K562 (cell line): ENCODE measurements around the gene CLDN7. TPM values are rescaled to one million over a fixed set of nuclear protein-coding genes. Genes with fewer than 3 reads are reported as not detected.
A peak's percentile ranks its signal among the peaks of the same experiment; 100 is the strongest.

Source experiments
- ARID4B ChIP-seq: sonication (generic); formaldehyde crosslinking; IDR thresholded peaks from 2 replicates; pipeline ENCODE4 v1.8.0; 2022; ENCODE audit warnings: mild to moderate bottlenecking, missing genetic modification reagents
- ATF4 ChIP-seq: fragments of 450-650 bp; formaldehyde crosslinking; IDR thresholded peaks from 2 replicates; pipeline ENCODE4 v1.4.0; 2022; ENCODE audit warnings: mild to moderate bottlenecking, moderate library complexity
- HNRNPK ChIP-seq: fragments of 200-400 bp; formaldehyde crosslinking; IDR thresholded peaks from one replicate; pipeline ENCODE4 v1.6.1; 2018; ENCODE audit warnings: mild to moderate bottlenecking, low read depth, low read length; ENCODE audit not compliant: poor library complexity, severe bottlenecking
- TAF1 ChIP-seq: IDR thresholded peaks from 2 replicates; pipeline ENCODE4 v1.6.1; 2011; ENCODE audit warnings: mild to moderate bottlenecking, low read length, moderate library complexity; ENCODE audit not compliant: insufficient read depth, control insufficient read depth, severe bottlenecking; ENCODE audit errors: extremely low read depth
- ZBTB1 ChIP-seq: sonication (generic); formaldehyde crosslinking; IDR thresholded peaks from 2 replicates; pipeline ENCODE4 v1.8.1; 2023; ENCODE audit warnings: missing genetic modification reagents, low read depth, mild to moderate bottlenecking, borderline replicate concordance
- ZBTB43 ChIP-seq: sonication (generic); formaldehyde crosslinking; IDR thresholded peaks from 2 replicates; pipeline ENCODE4 v1.8.0; 2023; ENCODE audit warnings: mild to moderate bottlenecking, missing genetic modification reagents
- ZNF764 ChIP-seq: fragments of 250-450 bp; sonication (Bioruptor Pico); IDR thresholded peaks from 2 replicates; pipeline ENCODE4 v1.4.0; 2020; ENCODE audit warnings: low read depth, mild to moderate bottlenecking, moderate library complexity
- ZNF766 ChIP-seq: fragments of 200-800 bp; sonication (Bioruptor generic); conservative IDR thresholded peaks from 2 replicates; pipeline ENCODE4 v1.6.1; 2016; ENCODE audit warnings: missing genetic modification characterization, missing compliant biosample characterization
- polyA plus RNA-seq, 8 experiments: library from polyadenylated mRNA; depleted of rRNA in 4 of 8; stranded (reverse) in 5 of 8; unstranded in 3 of 8; fragments of >200 nt; fragmentation: Nextera tagmentation in 2 of 8; fragmentation: Illumina TruSeq in 1 of 8; extraction: Ambion mirVana in 2 of 8; extraction: Trizol in 1 of 8; gene quantifications; 2 replicates each; pipeline versions ENCODE4 v1.2.1 to v1.2.3, GENCODE V29; 2011 to 2014; ENCODE audit warnings: inconsistent platforms in 1 of 8, missing spikeins in 1 of 8
- total RNA-seq, 7 experiments: library from RNA; depleted of rRNA in 6 of 7; stranded (reverse); fragments of >200 nt in 6 of 7; fragmentation: Illumina TruSeq in 2 of 7; extraction: Trizol in 2 of 7; gene quantifications; 2 replicates each; pipeline versions ENCODE4 v1.2.1 to v1.2.3, GENCODE V29; 2011 to 2021; ENCODE audit warnings: low replicate concordance in 1 of 7
- TF ChIP-seq, protein P1 (sequence below): fragments of 250-450 bp; sonication (Bioruptor Pico); IDR thresholded peaks from 2 replicates; pipeline ENCODE4 v1.4.0; 2020
- TF ChIP-seq, protein P2 (sequence below): fragments of 450-650 bp; formaldehyde crosslinking; IDR thresholded peaks from 2 replicates; pipeline ENCODE4 v1.4.0; 2020; ENCODE audit warnings: mild to moderate bottlenecking
- TF ChIP-seq, protein P3 (sequence below): sonication (generic); formaldehyde crosslinking; IDR thresholded peaks from 2 replicates; pipeline ENCODE4 v1.9.0; 2022; ENCODE audit warnings: mild to moderate bottlenecking, missing genetic modification reagents

Gene CLDN7
- total and polyA plus RNA-seq, 9 of the 15 experiments (the other 6 are each of a cell fraction or from before 2014, with no cell fraction given) = 2.2 to 14.5 (median 7.6) TPM

DNA sequence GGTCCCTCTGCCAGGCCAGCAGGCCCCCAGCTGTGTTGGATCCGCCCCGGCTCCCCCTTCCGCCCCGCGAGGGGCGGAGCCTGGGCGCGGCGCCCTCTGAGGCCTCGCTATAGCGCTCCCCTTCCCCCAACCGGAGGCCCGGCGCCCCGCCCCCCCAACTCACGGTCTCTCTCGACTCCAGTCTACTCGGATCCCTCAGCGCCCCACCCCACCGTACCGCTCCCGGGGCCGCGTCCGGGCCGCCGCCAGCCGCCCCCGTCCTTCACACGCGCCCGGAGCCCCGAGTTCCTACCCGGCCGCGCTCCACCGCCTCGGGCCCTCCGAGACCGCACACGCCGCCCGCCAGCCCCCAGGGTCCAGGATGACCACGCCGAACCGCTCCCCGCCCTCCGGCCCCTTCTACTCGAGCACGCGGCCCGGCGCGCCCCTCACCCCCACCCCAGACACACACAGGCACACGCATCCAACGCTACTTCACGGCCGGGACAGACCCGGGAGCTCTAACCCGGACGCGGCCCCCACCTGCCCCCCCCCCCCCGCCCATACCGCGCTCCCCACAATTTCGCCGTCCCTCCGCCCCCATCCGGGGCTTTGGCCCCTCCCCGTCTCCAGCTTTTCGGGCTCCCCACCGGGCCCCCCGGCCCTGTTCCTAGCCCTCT, 24.4 kb downstream of the CLDN7 start (continued):
- TF ChIP-seq ARID4B (CRISPR knock-in tag) (0 out of 2 replicates have a peak, but pooled peaks have one; percentile 32), ATF4 (CRISPR knock-in tag) (no peak), HNRNPK (no peak), TAF1 (peak; percentile 50), ZBTB1 (CRISPR knock-in tag) (peak; percentile 54; the same call in 1 of the 2 replicates), ZNF766 (CRISPR knock-in tag) (0 out of 2 replicates have a peak, but pooled peaks have one; percentile 27), ZBTB43 (CRISPR knock-in tag) (no peak), ZNF764 (CRISPR knock-in tag) (no peak)
- TF ChIP-seq, protein P1, sequence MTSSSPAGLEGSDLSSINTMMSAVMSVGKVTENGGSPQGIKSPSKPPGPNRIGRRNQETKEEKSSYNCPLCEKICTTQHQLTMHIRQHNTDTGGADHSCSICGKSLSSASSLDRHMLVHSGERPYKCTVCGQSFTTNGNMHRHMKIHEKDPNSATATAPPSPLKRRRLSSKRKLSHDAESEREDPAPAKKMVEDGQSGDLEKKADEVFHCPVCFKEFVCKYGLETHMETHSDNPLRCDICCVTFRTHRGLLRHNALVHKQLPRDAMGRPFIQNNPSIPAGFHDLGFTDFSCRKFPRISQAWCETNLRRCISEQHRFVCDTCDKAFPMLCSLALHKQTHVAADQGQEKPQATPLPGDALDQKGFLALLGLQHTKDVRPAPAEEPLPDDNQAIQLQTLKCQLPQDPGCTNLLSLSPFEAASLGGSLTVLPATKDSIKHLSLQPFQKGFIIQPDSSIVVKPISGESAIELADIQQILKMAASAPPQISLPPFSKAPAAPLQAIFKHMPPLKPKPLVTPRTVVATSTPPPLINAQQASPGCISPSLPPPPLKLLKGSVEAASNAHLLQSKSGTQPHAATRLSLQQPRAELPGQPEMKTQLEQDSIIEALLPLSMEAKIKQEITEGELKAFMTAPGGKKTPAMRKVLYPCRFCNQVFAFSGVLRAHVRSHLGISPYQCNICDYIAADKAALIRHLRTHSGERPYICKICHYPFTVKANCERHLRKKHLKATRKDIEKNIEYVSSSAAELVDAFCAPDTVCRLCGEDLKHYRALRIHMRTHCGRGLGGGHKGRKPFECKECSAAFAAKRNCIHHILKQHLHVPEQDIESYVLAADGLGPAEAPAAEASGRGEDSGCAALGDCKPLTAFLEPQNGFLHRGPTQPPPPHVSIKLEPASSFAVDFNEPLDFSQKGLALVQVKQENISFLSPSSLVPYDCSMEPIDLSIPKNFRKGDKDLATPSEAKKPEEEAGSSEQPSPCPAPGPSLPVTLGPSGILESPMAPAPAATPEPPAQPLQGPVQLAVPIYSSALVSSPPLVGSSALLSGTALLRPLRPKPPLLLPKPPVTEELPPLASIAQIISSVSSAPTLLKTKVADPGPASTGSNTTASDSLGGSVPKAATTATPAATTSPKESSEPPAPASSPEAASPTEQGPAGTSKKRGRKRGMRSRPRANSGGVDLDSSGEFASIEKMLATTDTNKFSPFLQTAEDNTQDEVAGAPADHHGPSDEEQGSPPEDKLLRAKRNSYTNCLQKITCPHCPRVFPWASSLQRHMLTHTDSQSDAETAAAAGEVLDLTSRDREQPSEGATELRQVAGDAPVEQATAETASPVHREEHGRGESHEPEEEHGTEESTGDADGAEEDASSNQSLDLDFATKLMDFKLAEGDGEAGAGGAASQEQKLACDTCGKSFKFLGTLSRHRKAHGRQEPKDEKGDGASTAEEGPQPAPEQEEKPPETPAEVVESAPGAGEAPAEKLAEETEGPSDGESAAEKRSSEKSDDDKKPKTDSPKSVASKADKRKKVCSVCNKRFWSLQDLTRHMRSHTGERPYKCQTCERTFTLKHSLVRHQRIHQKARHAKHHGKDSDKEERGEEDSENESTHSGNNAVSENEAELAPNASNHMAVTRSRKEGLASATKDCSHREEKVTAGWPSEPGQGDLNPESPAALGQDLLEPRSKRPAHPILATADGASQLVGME (CRISPR knock-in tag) = no peak
- TF ChIP-seq, protein P2, sequence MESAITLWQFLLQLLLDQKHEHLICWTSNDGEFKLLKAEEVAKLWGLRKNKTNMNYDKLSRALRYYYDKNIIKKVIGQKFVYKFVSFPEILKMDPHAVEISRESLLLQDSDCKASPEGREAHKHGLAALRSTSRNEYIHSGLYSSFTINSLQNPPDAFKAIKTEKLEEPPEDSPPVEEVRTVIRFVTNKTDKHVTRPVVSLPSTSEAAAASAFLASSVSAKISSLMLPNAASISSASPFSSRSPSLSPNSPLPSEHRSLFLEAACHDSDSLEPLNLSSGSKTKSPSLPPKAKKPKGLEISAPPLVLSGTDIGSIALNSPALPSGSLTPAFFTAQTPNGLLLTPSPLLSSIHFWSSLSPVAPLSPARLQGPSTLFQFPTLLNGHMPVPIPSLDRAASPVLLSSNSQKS (CRISPR knock-in tag) = no peak
- TF ChIP-seq, protein P3, sequence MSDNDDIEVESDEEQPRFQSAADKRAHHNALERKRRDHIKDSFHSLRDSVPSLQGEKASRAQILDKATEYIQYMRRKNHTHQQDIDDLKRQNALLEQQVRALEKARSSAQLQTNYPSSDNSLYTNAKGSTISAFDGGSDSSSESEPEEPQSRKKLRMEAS (CRISPR knock-in tag) = peak; percentile 25; the same call in 1 of the 2 replicates
